ENCODE measurements around the gene RUSF1.
"Not testable (repeated sequence)": the region's sequence is repeated elsewhere in the genome, so short reads cannot be mapped to it uniquely, and the experiment has no call there.

The RUSF1 gene

DNA sequence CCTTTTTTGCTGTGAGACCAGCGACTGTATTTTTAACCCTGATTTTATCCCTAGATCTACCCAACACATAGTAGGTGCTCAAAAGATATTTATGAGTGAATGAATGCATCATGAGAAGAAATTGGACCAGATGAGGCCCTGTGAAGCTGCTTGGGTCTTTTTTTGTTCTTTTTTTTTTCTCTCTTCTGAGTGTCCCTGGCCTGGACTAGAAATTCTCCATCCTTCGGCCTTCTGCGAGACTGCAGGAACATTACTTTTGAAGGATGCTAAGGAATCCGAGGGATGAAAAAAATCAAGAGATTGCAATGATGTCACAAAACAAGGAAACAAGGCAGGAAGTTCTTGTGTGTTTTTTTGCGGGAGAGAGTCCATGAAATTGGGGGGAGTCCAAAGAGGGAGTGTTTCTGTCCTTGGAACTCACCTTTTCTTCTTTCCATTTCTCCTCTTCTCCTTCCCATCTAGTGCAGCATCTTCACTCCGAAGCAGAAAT is 560 bp upstream of the RUSF1 start:
- DNase-seq (ENCODE audit: extremely low spot score), result no peak
- CTCF ChIA-PET, result interaction anchor here (1.6 kb wide), 1 partner anchor 48 kb away, joined by 5 read pairs; no protein-coding TSS in a partner anchor
- no peak for TF ChIP-seq SP1 (IDR thresholded peaks at IDR 0.05)
- TF ChIP-seq TARDBP (IDR thresholded peaks at IDR 0.05), result no peak
- no peak for TF ChIP-seq CTBP1 (IDR thresholded peaks at IDR 0.05; ENCODE audit: borderline replicate concordance)
- TF ChIP-seq FOXM1 (IDR thresholded peaks at IDR 0.05; ENCODE audit: borderline replicate concordance), result no peak
- no peak for TF ChIP-seq LEF1 (IDR thresholded peaks at IDR 0.05; ENCODE audit: borderline replicate concordance)
- no peak for TF ChIP-seq ELF4 (IDR thresholded peaks at IDR 0.05)
- no peak for TF ChIP-seq FOXK2 (IDR thresholded peaks at IDR 0.05)
- TF ChIP-seq L3MBTL2 (conservative IDR thresholded peaks at IDR 0.05), result no peak
- no peak for TF ChIP-seq FOXA1 (IDR thresholded peaks at IDR 0.05)
- no peak for TF ChIP-seq BHLHE40 (IDR thresholded peaks at IDR 0.05; ENCODE audit: borderline replicate concordance)
- TF ChIP-seq SUZ12 (IDR thresholded peaks at IDR 0.05), result no peak
- no peak for TF ChIP-seq ZNF384 (IDR thresholded peaks at IDR 0.05)
- TF ChIP-seq ARNT (IDR thresholded peaks at IDR 0.05), result no peak
- POLR2A ChIA-PET, result interaction anchor here (0.7 to 2.5 kb wide), 17 partner anchors 10 to 423 kb away, joined by 3 to 12 read pairs (median 3); partner anchors contain the start of gene ARMC5

DNA sequence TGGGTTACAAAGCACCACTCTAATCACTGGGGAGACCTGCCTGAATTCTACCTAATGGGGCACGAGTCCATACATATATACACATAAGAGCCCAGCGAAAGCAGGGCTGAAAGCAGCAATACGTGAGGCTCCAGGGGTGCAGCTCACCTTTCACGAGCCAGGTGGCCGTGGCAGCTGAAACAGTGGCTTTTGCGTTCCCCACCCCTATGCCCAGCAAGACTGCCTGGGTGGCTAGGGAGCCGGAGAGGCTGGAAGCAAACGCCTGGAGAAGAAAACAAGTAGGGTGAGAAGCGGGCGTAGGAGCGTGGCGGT is 618 bp downstream of the RUSF1 start:
- CTCF ChIA-PET, result interaction anchor here (1.0 to 1.6 kb wide), 2 partner anchors 47 to 207 kb away, joined by 3 to 5 read pairs; no protein-coding TSS in a partner anchor
- no peak for DNase-seq (ENCODE audit: extremely low spot score)

DNA sequence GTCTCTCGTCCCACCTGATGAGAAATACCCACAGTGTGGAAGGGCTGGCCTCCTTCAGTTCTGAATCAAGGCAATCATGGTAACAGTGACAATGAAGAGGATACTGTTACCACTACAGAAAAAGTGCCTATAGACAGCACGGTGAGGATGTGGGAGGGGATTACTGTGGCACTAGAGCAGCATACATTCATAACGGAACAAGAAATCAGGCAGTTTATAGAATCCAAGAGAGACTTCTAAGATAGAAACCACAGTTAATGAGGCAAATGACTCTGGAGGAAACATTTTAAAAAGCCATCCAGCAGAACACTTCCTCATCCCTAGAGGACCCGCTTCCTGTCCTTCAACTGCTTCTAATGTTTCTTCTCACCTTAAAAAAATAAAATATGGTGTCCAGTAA is 2.7 kb downstream of the RUSF1 start:
- POLR2A ChIA-PET, result no interaction called here
- CTCF ChIA-PET, result no interaction called here
- DNase-seq (ENCODE audit: extremely low spot score), result no peak
- TF ChIP-seq SUZ12 (IDR thresholded peaks at IDR 0.05) (no peak), LEF1 (IDR thresholded peaks at IDR 0.05; ENCODE audit: borderline replicate concordance) (no peak), BHLHE40 (IDR thresholded peaks at IDR 0.05; ENCODE audit: borderline replicate concordance) (no peak), HDGF (IDR thresholded peaks at IDR 0.05; ENCODE audit: borderline replicate concordance) (no peak), ELF4 (IDR thresholded peaks at IDR 0.05) (no peak), FOXM1 (IDR thresholded peaks at IDR 0.05; ENCODE audit: borderline replicate concordance) (no peak), FOXK2 (IDR thresholded peaks at IDR 0.05) (no peak), L3MBTL2 (conservative IDR thresholded peaks at IDR 0.05) (no peak)

More for the DNA sequence above, 618 bp downstream of the RUSF1 start:
- POLR2A ChIA-PET, result interaction anchor here (1.0 to 2.5 kb wide), 14 partner anchors 9 to 206 kb away, joined by 3 to 12 read pairs (median 4); partner anchors contain the start of gene ARMC5
- no peak for TF ChIP-seq ARNT (IDR thresholded peaks at IDR 0.05)
- TF ChIP-seq SUZ12 (IDR thresholded peaks at IDR 0.05), result no peak
- TF ChIP-seq, protein P1, sequence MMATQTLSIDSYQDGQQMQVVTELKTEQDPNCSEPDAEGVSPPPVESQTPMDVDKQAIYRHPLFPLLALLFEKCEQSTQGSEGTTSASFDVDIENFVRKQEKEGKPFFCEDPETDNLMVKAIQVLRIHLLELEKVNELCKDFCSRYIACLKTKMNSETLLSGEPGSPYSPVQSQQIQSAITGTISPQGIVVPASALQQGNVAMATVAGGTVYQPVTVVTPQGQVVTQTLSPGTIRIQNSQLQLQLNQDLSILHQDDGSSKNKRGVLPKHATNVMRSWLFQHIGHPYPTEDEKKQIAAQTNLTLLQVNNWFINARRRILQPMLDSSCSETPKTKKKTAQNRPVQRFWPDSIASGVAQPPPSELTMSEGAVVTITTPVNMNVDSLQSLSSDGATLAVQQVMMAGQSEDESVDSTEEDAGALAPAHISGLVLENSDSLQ (IDR thresholded peaks at IDR 0.05), result no peak
- no peak for TF ChIP-seq HDGF (IDR thresholded peaks at IDR 0.05; ENCODE audit: borderline replicate concordance)
- no peak for TF ChIP-seq FOXK2 (IDR thresholded peaks at IDR 0.05)
- no peak for TF ChIP-seq TARDBP (IDR thresholded peaks at IDR 0.05)
- no peak for TF ChIP-seq NFRKB (IDR thresholded peaks at IDR 0.05)
- no peak for TF ChIP-seq FOXA1 (IDR thresholded peaks at IDR 0.05)
- no peak for TF ChIP-seq ZNF384 (IDR thresholded peaks at IDR 0.05)
- no peak for TF ChIP-seq SP1 (IDR thresholded peaks at IDR 0.05)
- no peak for TF ChIP-seq CTBP1 (IDR thresholded peaks at IDR 0.05; ENCODE audit: borderline replicate concordance)
- no peak for TF ChIP-seq ELF4 (IDR thresholded peaks at IDR 0.05)
- TF ChIP-seq L3MBTL2 (conservative IDR thresholded peaks at IDR 0.05), result no peak
- TF ChIP-seq LEF1 (IDR thresholded peaks at IDR 0.05; ENCODE audit: borderline replicate concordance), result no peak
- TF ChIP-seq FOXM1 (IDR thresholded peaks at IDR 0.05; ENCODE audit: borderline replicate concordance), result no peak
- TF ChIP-seq BHLHE40 (IDR thresholded peaks at IDR 0.05; ENCODE audit: borderline replicate concordance), result no peak

DNA sequence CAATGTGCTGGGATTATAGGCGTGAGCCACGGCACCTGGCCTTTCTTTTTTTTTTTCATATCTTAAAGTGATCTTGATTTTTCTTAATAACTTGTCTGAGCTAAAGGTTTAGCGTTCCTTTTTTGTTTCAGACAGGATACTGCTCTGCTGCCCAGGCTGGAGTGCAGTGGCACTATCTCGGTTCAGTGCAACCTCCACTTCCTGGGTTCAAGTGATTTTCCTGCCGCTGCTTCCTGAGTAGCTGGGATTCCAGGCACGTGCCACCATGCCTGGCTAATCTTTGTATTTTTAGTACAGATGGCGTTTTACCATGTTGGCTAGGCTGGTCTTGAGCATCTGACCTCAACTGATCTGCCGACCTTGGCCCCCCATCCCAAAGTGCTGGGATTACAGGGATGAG is 4.0 kb downstream of the RUSF1 start:
- ChIA-PET CTCF (no interaction called here), POLR2A (no interaction called here)
- no peak for TF ChIP-seq SUZ12 (IDR thresholded peaks at IDR 0.05)
- TF ChIP-seq FOXA1 (IDR thresholded peaks at IDR 0.05), result no peak
- TF ChIP-seq BHLHE40 (IDR thresholded peaks at IDR 0.05; ENCODE audit: borderline replicate concordance), result no peak
- TF ChIP-seq ELF4 (IDR thresholded peaks at IDR 0.05), result no peak
- TF ChIP-seq TARDBP (IDR thresholded peaks at IDR 0.05), result no peak
- no peak for TF ChIP-seq ZNF384 (IDR thresholded peaks at IDR 0.05)
- no peak for TF ChIP-seq L3MBTL2 (conservative IDR thresholded peaks at IDR 0.05)
- TF ChIP-seq LEF1 (IDR thresholded peaks at IDR 0.05; ENCODE audit: borderline replicate concordance), result no peak
- no peak for TF ChIP-seq NFRKB (IDR thresholded peaks at IDR 0.05)
- TF ChIP-seq CTBP1 (IDR thresholded peaks at IDR 0.05; ENCODE audit: borderline replicate concordance), result no peak
- no peak for DNase-seq (ENCODE audit: extremely low spot score)

DNA sequence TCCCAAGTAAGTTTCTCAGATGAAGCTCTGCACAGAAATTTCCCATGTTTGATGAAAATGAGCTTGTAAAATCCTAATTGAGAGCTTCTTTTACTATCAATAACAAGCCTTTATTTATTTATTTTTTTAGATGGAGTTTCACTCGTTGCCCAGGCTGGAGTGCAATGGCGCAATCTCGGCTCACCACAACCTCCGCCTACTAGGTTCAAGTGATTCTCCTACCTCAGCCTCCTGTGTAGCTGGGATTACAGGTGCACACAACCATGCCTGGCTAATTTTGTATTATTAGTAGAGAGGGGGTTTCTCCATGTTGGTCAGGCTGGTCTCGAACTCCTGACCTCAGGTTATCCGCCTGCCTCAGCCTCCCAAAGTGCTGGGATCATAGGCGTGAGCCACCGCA is 4.6 kb downstream of the RUSF1 start:
- CTCF ChIA-PET; POLR2A ChIA-PET; DNase-seq (ENCODE audit: extremely low spot score): not testable (repeated sequence)

DNA sequence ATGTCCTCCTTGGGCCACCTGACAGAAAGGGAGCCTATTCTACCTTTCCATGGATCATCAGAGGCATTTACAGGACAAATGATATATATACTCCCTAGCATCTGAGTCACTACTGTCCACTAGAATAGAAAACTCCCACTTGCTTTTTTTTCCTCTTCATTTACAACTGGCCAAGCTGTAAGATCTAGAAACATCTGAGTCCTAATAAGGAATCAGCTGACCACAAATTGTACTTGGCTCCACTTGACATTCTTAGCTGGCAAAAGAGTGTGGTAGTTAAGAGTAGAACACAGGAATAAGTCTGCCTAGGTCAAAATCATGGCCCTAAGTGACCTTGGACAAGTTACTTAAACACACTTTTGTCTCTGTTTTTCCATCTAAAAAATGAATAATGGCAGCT is 5.2 kb downstream of the RUSF1 start:
- no peak for TF ChIP-seq SUZ12 (IDR thresholded peaks at IDR 0.05)
- TF ChIP-seq BHLHE40 (IDR thresholded peaks at IDR 0.05; ENCODE audit: borderline replicate concordance), result no peak
- no peak for TF ChIP-seq TARDBP (IDR thresholded peaks at IDR 0.05)
- TF ChIP-seq ELF4 (IDR thresholded peaks at IDR 0.05), result no peak
- TF ChIP-seq, protein P1 (IDR thresholded peaks at IDR 0.05), result no peak
- no peak for TF ChIP-seq SP1 (IDR thresholded peaks at IDR 0.05)
- no peak for TF ChIP-seq NFRKB (IDR thresholded peaks at IDR 0.05)
- TF ChIP-seq ZNF384 (IDR thresholded peaks at IDR 0.05), result no peak
- TF ChIP-seq L3MBTL2 (conservative IDR thresholded peaks at IDR 0.05), result no peak
- no peak for TF ChIP-seq LEF1 (IDR thresholded peaks at IDR 0.05; ENCODE audit: borderline replicate concordance)
- no peak for TF ChIP-seq HDGF (IDR thresholded peaks at IDR 0.05; ENCODE audit: borderline replicate concordance)
- TF ChIP-seq FOXA1 (IDR thresholded peaks at IDR 0.05), result no peak
- POLR2A ChIA-PET, result interaction anchor here (0.6 kb wide), 1 partner anchor 376 kb away, joined by 3 read pairs; no protein-coding TSS in a partner anchor
- no peak for DNase-seq (ENCODE audit: extremely low spot score)
- CTCF ChIA-PET, result no interaction called here

DNA sequence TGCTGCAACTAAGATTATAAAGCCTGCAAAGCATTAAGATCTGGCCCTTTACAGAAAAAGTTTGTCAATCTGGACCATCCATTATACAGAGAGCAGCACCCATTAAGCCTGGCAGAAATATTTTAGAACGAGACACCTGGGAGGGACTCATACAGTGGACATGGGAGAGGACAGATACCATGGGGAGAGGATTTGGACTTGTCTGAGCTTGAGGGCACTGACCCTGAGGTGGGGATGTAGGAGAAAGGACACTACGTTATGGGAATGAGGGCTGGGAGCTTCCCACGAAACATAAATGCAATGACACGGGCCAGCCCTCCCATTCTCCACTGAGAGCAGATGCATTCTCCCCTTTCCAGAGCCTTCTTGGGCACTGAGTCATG is 6.2 kb downstream of the RUSF1 start:
- TF ChIP-seq BHLHE40 (IDR thresholded peaks at IDR 0.05; ENCODE audit: borderline replicate concordance) (no peak), HDGF (IDR thresholded peaks at IDR 0.05; ENCODE audit: borderline replicate concordance) (no peak), L3MBTL2 (conservative IDR thresholded peaks at IDR 0.05) (no peak), FOXK2 (IDR thresholded peaks at IDR 0.05) (no peak), ELF4 (IDR thresholded peaks at IDR 0.05) (no peak), FOXA1 (IDR thresholded peaks at IDR 0.05) (no peak), CTBP1 (IDR thresholded peaks at IDR 0.05; ENCODE audit: borderline replicate concordance) (no peak), ZNF384 (IDR thresholded peaks at IDR 0.05) (no peak), ARNT (IDR thresholded peaks at IDR 0.05) (no peak), SP1 (IDR thresholded peaks at IDR 0.05) (no peak), FOXM1 (IDR thresholded peaks at IDR 0.05; ENCODE audit: borderline replicate concordance) (no peak), NFRKB (IDR thresholded peaks at IDR 0.05) (no peak), TARDBP (IDR thresholded peaks at IDR 0.05) (no peak), LEF1 (IDR thresholded peaks at IDR 0.05; ENCODE audit: borderline replicate concordance) (no peak), SUZ12 (IDR thresholded peaks at IDR 0.05) (no peak)
- TF ChIP-seq, protein P1 (IDR thresholded peaks at IDR 0.05), result no peak
- CTCF ChIA-PET, result interaction anchor here (0.7 kb wide), 1 partner anchor 41 kb away, joined by 3 read pairs; no protein-coding TSS in a partner anchor
- DNase-seq (ENCODE audit: extremely low spot score), result no peak
- POLR2A ChIA-PET, result no interaction called here

Measured in HEK293T (cell line).